Esophagus squamous epithelium (tissue), 5 donors: ENCODE data around the gene CPSF4. TPM values are rescaled to one million over a fixed set of nuclear protein-coding genes. Genes with fewer than 3 reads are reported as not detected.
"Not testable (repeated sequence)": the region's sequence is repeated elsewhere in the genome, so short reads cannot be mapped to it uniquely, and the experiment has no call there.

Experiments
- DNase-seq: peaks from one replicate; lab custom pipeline; 2025; lab: John Stamatoyannopoulos, UW
- H3K27ac ChIP-seq, 4 donors: fragments of 200-600 bp; sonication (generic); one replicate each; pipeline ENCODE4 v1.5.1; 2016 to 2019; ENCODE audit warnings: mild to moderate bottlenecking in 1 of 4
- H3K27me3 ChIP-seq, 4 donors: fragments of 200-600 bp; sonication (generic); 1 replicate in 3 of 4; 2 replicates in 1 of 4; pipeline versions ENCODE4 v1.5.1 to v1.6.0; 2017 to 2021; ENCODE audit warnings: antibody characterized with exemption in 1 of 4
- H3K36me3 ChIP-seq, 3 donors: fragments of 200-600 bp; sonication (generic); one replicate each; pipeline ENCODE4 v1.5.1; 2016 to 2019
- H3K4me1 ChIP-seq, 3 donors: fragments of 200-600 bp; sonication (generic); one replicate each; pipeline ENCODE4 v1.5.1; 2017 to 2019
- H3K4me3 ChIP-seq, 4 donors: fragments of 200-600 bp; sonication (generic); 1 replicate in 3 of 4; 2 replicates in 1 of 4; pipeline ENCODE4 v1.5.1; 2016 to 2019; ENCODE audit warnings: mild to moderate bottlenecking in 2 of 4, moderate library complexity in 1 of 4
- H3K9me3 ChIP-seq, 3 donors: fragments of 200-600 bp; sonication (generic); one replicate each; pipeline ENCODE4 v1.5.1; 2016 to 2019
- POLR2A ChIP-seq, 4 donors: fragments of 450-650 bp; IDR thresholded peaks; one replicate each; pipeline ENCODE4 v1.6.1; 2017; ENCODE audit warnings: antibody characterized with exemption in 4 of 4, mild to moderate bottlenecking in 4 of 4, moderate library complexity in 3 of 4
- WGBS, 2 donors: methylation state at CpG; one replicate each; pipeline ENCODE4 v1.1.5; 2018; 5-methylcytosine and 5-hydroxymethylcytosine counted together
- intact Hi-C: fragments of 100-400 bp; cut with DNase I; formaldehyde crosslinking; loops from one replicate; pipeline ENCODE4 v1.15.0; 2022
- total RNA-seq, 4 donors: library from RNA; depleted of rRNA; stranded (reverse); fragments of >200 nt; gene quantifications; one replicate each; pipeline ENCODE4 v1.1.0, GENCODE V29; 2016
- TF ChIP-seq, protein P1 (sequence below), 6 experiments: fragments of 450-650 bp in 4 of 6; fragments of 200-600 bp in 2 of 6; sonication (generic) in 2 of 6; IDR thresholded peaks; one replicate each; pipeline ENCODE4 v1.5.1; 2016 to 2019; ENCODE audit warnings: antibody characterized with exemption in 6 of 6, mild to moderate bottlenecking in 4 of 6, moderate library complexity in 4 of 6
- donor health status: DM: yes; HTN: yes; CAD: no.

CPSF4 gene
- total RNA-seq, 4 donors from 2014 or later, result 15.1 to 29.2 (median 19.4) TPM

GRCh38 chr7:99499721-99500636 is 61.2 kb downstream of the CPSF4 start, which contains the start of gene ZNF394:
Gene ZNF394, minus strand, starts transcription at chr7:99500281. Its CDS starts 188 bp downstream, at chr7:99500093.
- peak; percentile 70 for DNase-seq
- peak in 3 of 4 donors; percentile 55 to 80 (median 74) for TF ChIP-seq POLR2A (IDR thresholded peaks at IDR 0.05)
- TF ChIP-seq, protein P1, sequence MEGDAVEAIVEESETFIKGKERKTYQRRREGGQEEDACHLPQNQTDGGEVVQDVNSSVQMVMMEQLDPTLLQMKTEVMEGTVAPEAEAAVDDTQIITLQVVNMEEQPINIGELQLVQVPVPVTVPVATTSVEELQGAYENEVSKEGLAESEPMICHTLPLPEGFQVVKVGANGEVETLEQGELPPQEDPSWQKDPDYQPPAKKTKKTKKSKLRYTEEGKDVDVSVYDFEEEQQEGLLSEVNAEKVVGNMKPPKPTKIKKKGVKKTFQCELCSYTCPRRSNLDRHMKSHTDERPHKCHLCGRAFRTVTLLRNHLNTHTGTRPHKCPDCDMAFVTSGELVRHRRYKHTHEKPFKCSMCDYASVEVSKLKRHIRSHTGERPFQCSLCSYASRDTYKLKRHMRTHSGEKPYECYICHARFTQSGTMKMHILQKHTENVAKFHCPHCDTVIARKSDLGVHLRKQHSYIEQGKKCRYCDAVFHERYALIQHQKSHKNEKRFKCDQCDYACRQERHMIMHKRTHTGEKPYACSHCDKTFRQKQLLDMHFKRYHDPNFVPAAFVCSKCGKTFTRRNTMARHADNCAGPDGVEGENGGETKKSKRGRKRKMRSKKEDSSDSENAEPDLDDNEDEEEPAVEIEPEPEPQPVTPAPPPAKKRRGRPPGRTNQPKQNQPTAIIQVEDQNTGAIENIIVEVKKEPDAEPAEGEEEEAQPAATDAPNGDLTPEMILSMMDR (IDR thresholded peaks at IDR 0.05), result peak in 1 of 6 experiments; percentile 8
- Histone ChIP-seq H3K4me3 (peak within 1 kb of the TSS; percentile 73 to 86 (median 80)), H3K4me1 (peaks cover 20 to 41% (median 26%) of the 10 kb centered on the region in 3 donors), H3K9me3 (peaks cover 0 to 7% (median under 1%) of the 10 kb centered on the region in 3 donors), H3K36me3 (peaks cover 6 to 38% (median 11%) of the 10 kb centered on the region in 3 donors), H3K27ac (peak within 1 kb of the TSS; percentile 92 to 100 (median 98)), H3K27me3 (no peaks in the 10 kb centered on the region)
- WGBS, 2 donors, result 2% methylated on average over 26 to 33 of the region's 68 CpGs
- intact Hi-C loops, result no loop called here

DNA sequence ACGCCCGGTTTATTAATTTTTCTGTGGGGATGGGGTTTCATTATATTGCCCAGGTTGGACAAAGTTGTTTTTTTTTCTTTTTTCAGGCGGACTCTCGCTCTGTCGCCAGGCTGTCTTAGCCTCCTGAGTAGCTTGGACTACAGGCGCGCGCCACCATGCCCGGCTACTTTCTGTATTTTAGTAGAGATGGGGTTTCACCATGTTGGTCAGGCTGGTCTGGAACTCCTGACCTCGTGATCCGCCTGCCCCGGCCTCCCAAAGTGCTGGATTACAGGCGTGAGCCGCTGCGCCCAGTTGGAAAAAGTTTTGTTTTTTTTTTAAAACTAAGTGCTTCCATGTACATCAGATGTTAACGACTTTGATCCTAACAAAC is 61.9 kb downstream of the CPSF4 start:
- no peak for TF ChIP-seq POLR2A (IDR thresholded peaks at IDR 0.05)
- TF ChIP-seq, protein P1 (IDR thresholded peaks at IDR 0.05), result no peak
- 45 to 48% methylated on average over 11 to 12 of the region's 16 CpGs for WGBS, 2 donors
- Histone ChIP-seq H3K36me3 (peaks cover 0 to 32% (median 9%) of the 10 kb centered on the region in 3 donors), H3K27ac (peak overlapping the region; percentile 92 to 100 (median 98)), H3K4me3 (peak overlapping the region; percentile 73 to 86 (median 80)), H3K4me1 (peaks cover 24 to 46% (median 28%) of the 10 kb centered on the region in 3 donors), H3K9me3 (peaks cover 0 to under 1% (median 0%) of the 10 kb centered on the region in 3 donors), H3K27me3 (no peaks in the 10 kb centered on the region)
- no peak for DNase-seq
- intact Hi-C loops, result no loop called here

DNA sequence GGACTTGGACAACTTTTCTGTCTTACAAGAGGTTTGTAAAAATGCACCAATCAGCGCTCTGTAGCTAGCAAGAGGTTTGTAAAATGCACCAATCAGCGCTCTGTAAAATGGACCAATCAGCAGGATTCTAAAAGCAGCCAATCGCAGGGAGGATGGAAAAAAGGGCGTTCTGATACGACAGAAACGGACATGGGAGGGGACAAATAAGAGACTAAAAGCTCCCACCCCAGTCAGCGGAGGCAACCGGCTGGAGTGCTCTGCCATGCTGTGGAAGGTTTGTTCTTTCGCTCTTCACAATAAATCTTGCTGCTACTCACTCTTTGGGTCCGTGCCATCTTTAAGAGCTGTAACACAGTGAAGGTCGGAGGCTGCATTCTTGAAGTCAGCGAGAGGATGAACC is 62.5 kb downstream of the CPSF4 start:
- H3K36me3 ChIP-seq, result peaks cover 0 to 25% (median 5%) of the 10 kb centered on the region in 3 donors
- DNase-seq, H3K27me3 ChIP-seq, H3K9me3 ChIP-seq, intact Hi-C loops: not testable (repeated sequence)
- peak overlapping the region in 1 of 4 donors; percentile 2 for H3K27ac ChIP-seq
- H3K4me3 ChIP-seq, result peak overlapping the region in 1 of 4 donors; percentile 84
- WGBS, 2 donors, result 92 to 93% methylated on average over 11 to 12 of the region's 12 CpGs
- peaks cover 30 to 52% (median 34%) of the 10 kb centered on the region in 3 donors for H3K4me1 ChIP-seq

GRCh38 chr7:99504281-99504602 is 65.5 kb downstream of the CPSF4 start:
- no peaks in the 10 kb centered on the region for H3K9me3 ChIP-seq
- no peaks in the 10 kb centered on the region for H3K27me3 ChIP-seq
- TF ChIP-seq, protein P1 (IDR thresholded peaks at IDR 0.05), result no peak
- no peak for TF ChIP-seq POLR2A (IDR thresholded peaks at IDR 0.05)
- peaks cover 20 to 49% (median 34%) of the 10 kb centered on the region in 3 donors for H3K4me1 ChIP-seq
- 42% methylated on average over 4 of the region's 19 CpGs; no CpG with 5 or more reads in 1 of the 2 donors for WGBS, 2 donors
- intact Hi-C loops, result no loop called here
- peaks cover 0 to 3% (median 0%) of the 10 kb centered on the region in 3 donors for H3K36me3 ChIP-seq
- H3K4me3 ChIP-seq, result peak overlapping the region; percentile 65 to 94 (median 85)
- no peak for DNase-seq
- H3K27ac ChIP-seq, result peak overlapping the region; percentile 88 to 96 (median 94)

- peak; percentile 90 for DNase-seq
- WGBS, 2 donors, result 0 to 3% methylated on average over 2 to 14 of the region's 53 CpGs
- Histone ChIP-seq H3K27me3 (no peaks in the 10 kb centered on the region), H3K27ac (peak within 1 kb of the TSS; percentile 88 to 96 (median 94)), H3K4me3 (peak within 1 kb of the TSS; percentile 65 to 94 (median 85)), H3K4me1 (peaks cover 20 to 49% (median 34%) of the 10 kb centered on the region in 3 donors), H3K36me3 (peaks cover 0 to 8% (median 0%) of the 10 kb centered on the region in 3 donors), H3K9me3 (no peaks in the 10 kb centered on the region)
- intact Hi-C loops, result no loop called here
- TF ChIP-seq POLR2A (IDR thresholded peaks at IDR 0.05), result peak in 2 of 4 donors; percentile 59 to 68
- TF ChIP-seq, protein P1 (IDR thresholded peaks at IDR 0.05), result no peak
Measured at GRCh38 chr7:99504603-99505323, 66.0 kb downstream of the CPSF4 start, which contains the start of gene ZKSCAN5. Gene ZKSCAN5, plus strand, starts transcription at chr7:99504662. Its CDS starts 1,383 bp downstream, at chr7:99506045.
